Measurements from ENCODE around the gene NRG2.

NRG2 gene

GRCh38 chr5:140042643-140043507 is at the start of gene NRG2:
NRG2 (minus strand) TSS chr5:140043299.
- DNase-seq = no peak

DNA sequence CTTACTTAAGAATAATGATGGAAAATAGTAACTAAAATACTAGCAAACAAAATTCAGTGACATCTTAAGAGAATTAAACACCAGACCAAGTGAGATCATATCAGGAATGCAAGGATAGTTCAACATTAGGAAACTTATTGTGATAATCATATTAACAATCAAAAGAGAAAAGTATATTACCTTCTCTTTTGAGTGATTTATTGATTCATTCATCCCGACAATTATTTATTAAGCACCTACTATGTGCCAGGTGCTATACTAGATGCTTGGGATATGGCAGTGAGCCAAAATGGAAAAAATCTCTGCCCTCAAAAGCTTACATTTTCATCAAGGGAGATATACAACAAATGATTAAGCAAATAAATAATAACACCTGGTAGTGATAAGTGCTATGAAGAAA is 47.2 kb upstream of the NRG2 start:
- no peak for DNase-seq

DNA sequence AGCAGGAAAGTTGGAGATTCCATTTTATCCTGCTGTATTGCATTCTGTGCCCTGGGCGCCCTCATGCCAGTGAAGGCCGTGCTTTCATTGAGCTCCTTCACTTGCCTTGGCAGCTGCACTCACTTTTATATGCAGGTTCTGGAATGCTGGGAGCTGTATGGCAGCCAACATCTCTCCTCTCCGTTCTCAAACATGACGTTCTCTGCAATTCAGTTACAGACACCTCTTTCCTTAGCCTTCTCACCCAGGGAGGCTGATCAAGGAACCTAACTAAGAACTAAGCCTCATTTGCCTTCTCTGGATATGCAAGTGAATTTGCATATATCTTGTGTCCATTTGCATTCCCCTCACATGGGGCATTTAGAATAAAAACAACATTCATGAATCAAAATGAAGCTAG is 41.4 kb upstream of the NRG2 start:
- DNase-seq = peak; percentile 12

GRCh38 chr5:140083650-140084049 is 40.6 kb upstream of the NRG2 start:
- DNase-seq = no peak

DNA sequence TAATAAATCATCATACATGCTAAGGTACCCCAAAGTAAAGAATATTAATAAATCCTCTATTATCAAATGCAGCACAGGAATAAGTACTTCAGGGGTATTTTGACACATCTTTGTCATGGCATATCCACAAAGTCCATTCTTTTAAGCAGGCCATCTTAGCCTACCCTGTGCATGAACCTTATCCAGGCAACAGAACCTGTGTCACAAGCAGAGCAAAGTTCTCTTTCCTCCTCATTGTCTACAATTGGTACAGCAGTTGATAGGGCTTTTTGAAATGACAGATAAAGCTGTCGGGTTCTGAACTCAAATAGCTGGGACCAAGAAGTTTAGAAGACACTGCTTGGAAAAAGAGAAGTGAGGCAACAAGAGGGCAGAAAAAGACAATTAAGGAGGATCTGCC is 40.0 kb upstream of the NRG2 start:
- no peak for DNase-seq

- DNase-seq = no peak
Measured at GRCh38 chr5:140076788-140077187, 33.7 kb upstream of the NRG2 start.

- no peak for DNase-seq
Measured at GRCh38 chr5:140076142-140076541, 33.0 kb upstream of the NRG2 start.

- DNase-seq = no peak
Measured at GRCh38 chr5:140075371-140075770, 32.3 kb upstream of the NRG2 start.

DNA sequence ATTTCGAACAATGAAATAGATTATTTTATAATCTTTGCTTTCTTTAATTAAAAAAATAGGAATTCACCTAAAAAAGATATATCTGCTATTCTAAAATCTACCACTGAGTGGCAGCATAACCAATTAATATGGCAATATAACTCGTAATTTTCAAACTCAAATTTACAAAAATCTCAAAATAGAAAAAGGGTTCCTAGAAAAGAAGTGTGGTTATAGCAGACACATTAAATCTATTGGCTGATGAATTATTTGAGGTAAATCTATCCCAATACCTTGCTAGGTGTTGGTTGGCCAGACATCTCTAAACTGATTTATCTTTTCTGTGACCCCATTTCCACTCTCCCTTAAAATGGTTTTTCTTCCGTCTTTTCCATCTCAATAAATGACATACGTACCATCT is 30.2 kb upstream of the NRG2 start:
- DNase-seq = no peak

DNA sequence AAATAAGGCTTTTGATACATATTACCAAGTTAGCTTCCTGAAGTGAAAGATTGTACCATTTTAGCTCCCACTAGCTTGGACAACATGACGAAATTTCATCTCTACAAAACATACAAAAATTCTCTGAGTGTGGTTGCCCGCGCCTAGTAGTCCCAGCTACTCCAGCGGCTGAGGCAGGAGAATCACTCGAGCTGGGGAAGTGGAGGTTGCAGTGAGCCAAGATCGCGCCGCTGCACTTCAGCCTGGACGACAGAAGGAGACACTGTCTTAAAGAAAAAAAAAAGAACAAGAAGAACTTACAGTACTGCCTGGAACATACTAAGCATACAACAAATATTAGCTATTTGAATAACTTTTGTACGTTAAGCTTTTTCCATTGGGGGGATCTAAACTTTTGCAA is 29.7 kb upstream of the NRG2 start:
- no peak for DNase-seq

DNA sequence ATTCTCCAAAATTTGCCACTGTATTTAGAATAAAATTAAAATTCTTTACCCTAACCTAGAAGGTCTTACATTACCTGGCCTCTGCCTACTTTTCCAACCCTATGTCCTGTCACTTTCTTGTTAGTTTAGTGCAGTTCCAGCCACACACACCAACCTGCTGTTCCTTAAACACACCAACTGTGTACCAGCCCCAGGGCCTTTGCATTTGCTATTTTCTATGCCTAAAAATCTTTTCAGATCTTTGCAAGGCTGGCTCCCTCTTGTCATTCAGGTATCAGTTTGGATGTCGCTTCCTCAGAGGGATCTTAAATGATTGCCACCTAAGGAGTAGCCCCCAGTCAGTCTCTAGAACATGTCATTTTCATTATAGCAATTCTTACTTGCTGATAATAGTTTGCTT is 17.7 kb upstream of the NRG2 start:
- DNase-seq = no peak

DNA sequence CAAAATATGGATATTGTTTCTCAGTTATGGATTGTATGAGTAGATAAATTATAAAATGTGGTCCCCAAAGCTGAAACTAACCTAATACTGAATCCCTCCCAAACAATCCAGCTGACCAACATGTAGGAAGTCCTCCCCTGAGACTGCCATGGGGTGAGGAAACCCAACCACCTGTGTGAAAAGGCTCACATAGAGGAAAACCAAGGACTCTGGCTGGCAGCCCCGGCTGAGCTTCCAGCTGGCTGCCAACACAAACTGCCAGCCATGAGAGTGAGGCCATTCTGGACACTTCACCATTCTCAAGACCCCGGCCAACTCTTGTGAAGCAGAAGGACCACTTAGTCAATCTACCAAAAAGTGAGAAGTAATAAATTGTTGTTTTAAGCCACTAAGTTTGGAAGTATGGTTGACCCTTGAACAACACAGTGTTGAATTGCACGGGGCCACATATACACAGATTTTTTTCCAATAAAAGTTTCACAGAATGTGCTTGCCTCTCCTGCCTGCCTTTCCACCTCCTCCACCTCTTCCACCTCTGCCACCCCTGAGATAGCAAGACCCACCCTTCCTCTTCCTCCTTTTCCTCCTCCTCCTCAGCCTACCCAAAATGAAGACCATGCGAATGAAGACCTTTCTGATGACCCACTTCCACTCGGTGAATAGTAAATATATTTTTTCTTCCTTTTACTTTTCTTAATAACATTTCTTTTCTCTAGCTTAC is 15.3 kb upstream of the NRG2 start:
- DNase-seq = no peak

DNA sequence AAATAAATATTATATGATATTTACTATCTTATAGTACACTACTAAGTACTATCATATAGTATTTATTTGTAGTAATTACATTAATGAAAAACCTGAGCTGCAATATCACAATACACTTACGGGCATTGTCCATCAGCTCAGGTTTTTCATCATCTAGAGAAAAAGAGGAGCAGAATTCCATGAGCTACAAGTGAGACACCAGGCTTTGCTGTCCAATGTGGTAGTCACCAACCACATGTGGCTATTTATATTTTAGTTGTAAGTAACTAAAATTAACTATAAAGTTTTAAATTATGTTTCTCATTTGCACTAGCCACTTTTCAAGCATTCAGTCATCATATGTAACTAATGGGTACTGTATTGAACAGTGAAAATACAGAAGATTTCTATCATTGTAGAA is 13.8 kb upstream of the NRG2 start:
- no peak for DNase-seq

GRCh38 chr5:140055152-140055551 is 12.1 kb upstream of the NRG2 start:
- DNase-seq = no peak

- no peak for DNase-seq
Measured at GRCh38 chr5:140054086-140054689, 11.1 kb upstream of the NRG2 start.

- DNase-seq = no peak
Measured at GRCh38 chr5:140051950-140052349, 8.9 kb upstream of the NRG2 start.

- no peak for DNase-seq
Measured at GRCh38 chr5:140049713-140050112, 6.6 kb upstream of the NRG2 start.

GRCh38 chr5:140049205-140049604 is 6.1 kb upstream of the NRG2 start:
- DNase-seq = no peak

DNA sequence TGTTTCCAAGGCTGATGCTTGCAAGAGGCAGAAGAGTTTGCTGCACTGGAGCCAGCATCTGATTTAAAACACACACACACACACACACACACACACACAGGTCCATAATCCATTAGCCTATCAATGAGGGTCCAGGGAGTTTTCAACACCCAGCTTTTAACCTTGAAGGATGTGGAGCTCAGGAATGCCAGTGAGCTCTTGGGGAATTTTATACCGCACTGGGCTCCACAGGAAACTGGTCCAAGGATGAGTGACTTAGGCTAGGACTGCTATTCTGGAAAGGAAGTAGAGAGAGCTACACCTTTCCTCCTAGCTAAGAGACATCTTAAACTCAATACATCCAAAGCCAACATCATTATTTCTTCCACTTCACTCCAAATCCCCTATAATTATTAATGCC is 942 bp upstream of the NRG2 start:
- DNase-seq = no peak

DNA sequence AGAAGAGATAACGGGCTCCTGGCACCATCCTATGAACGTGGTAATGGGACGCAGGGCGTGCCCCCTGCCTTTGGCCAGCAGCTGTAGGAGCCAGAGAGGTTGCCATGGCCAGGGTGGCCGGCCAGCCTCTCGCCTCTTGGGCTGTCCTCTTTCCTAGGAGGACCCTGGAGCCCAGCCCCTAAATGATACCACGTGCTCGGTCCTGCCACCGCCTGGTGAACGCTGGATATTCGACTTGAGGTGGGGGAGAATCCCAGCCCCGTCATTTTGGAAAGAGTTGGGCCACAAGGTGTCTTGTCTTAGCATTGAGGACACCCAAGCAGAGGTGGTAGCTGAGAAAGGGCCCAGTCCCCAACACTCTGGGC is 391 bp upstream of the NRG2 start:
- no peak for DNase-seq

DNA sequence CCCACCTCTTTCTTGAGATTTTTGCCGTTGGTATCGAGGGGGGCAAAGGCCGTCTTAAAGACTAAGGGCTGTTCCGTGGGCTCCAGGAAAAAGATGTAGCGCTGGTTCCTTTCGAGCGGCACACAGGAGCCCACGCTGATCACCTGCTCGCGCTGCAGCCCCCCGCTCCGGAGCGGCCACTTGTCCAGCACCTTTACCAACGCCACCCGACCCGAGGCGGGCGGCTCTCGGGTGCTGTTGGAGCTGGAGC is 781 bp downstream of the NRG2 start:
- no peak for DNase-seq

GRCh38 chr5:140041492-140042392 is 1.4 kb downstream of the NRG2 start:
- DNase-seq = peak; percentile 42

DNA sequence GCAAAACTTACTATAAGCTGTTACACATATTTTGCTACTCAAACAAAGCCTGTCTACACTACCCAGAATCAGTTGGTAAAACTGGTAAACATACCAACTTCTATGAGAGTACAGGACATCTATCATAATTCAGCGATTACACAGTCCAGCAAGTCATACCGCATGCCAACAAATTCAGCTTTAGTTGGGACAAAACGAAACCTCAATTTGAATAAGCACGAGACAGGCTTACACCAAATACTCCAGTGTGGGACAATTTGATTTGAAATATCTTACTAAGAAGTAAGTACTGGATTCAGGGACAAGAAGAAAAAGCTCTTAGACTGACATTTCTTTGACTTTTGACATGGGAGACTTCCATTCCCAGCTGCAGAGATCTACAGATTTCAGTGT is 2.0 kb downstream of the NRG2 start:
- DNase-seq = no peak
